Measurements from ENCODE around the gene CASP2.
A peak's percentile ranks its signal among the peaks of the same experiment; 100 is the strongest.

CASP2 gene

DNA sequence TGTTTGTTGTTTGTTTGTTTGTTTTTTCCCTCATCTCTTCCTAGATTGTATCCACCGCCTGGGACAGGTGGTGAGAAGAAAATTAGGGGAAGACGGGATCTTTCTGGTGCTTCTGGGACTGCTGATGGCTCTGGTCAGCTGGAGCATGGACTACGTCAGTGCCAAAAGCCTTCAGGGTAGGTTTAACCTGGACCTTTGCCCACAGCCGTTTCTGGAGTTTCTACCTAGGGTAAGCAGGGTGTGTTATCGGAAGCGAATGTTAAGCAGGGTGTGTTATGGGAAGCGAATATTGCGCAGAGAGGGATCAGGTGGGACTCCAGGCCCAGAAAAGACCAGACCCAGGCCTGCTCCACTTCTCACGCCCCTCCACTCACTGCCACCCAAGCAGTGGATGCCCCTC, 32.5 kb downstream of the CASP2 start:
- no peak for DNase-seq (ENCODE audit: low read depth)
- no peak overlapping the region for H3K4me3 ChIP-seq (ENCODE audit: low read length)
- TF ChIP-seq, protein P1, sequence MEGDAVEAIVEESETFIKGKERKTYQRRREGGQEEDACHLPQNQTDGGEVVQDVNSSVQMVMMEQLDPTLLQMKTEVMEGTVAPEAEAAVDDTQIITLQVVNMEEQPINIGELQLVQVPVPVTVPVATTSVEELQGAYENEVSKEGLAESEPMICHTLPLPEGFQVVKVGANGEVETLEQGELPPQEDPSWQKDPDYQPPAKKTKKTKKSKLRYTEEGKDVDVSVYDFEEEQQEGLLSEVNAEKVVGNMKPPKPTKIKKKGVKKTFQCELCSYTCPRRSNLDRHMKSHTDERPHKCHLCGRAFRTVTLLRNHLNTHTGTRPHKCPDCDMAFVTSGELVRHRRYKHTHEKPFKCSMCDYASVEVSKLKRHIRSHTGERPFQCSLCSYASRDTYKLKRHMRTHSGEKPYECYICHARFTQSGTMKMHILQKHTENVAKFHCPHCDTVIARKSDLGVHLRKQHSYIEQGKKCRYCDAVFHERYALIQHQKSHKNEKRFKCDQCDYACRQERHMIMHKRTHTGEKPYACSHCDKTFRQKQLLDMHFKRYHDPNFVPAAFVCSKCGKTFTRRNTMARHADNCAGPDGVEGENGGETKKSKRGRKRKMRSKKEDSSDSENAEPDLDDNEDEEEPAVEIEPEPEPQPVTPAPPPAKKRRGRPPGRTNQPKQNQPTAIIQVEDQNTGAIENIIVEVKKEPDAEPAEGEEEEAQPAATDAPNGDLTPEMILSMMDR (conservative IDR thresholded peaks at IDR 0.05; ENCODE audit: low read length) = no peak

DNA sequence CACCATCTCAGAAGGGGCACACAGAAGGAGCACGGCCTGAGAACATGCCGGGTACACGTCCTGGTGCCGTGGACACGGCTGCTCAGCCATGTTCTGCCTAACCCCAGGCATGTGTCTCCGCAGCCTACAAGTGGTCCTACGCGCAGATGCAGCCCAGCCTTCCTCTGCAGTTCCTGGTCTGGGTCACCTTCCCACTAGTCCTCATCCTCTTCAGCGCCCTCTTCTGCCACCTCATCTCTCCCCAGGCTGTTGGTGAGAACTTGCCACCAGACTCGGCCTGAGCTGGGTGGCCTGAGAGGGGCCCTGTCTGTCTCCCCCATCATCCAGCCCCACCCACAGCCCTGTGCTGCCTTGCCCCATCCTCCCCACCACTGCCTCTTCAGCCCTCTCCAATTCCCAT, 33.1 kb downstream of the CASP2 start:
- TF ChIP-seq, protein P1 (conservative IDR thresholded peaks at IDR 0.05; ENCODE audit: low read length) = no peak
- no peak overlapping the region for H3K4me3 ChIP-seq (ENCODE audit: low read length)
- DNase-seq (ENCODE audit: low read depth) = no peak

DNA sequence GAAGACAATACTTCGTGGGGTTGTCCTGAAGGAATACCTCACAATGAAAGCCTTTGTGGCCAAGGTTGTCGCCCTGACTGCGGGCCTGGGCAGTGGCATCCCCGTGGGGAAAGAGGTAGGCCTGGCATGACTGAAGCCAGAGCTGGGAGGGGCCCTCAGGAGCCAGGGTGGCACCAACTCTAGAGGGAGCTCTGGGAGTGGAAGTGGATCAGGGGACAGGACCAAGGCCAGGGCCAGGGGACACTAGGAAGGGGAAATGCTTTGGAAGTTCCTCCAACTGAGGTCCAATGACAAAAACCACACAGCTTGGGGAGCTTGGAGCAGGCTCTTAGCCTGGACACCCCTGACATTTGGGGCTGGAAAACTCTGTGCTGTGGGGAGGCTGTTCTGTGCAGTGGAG, 33.6 kb downstream of the CASP2 start:
- TF ChIP-seq, protein P1 (conservative IDR thresholded peaks at IDR 0.05; ENCODE audit: low read length) = 0 out of 2 replicates have a peak, but pooled peaks have one; percentile 20
- no peak for DNase-seq (ENCODE audit: low read depth)
- H3K4me3 ChIP-seq (ENCODE audit: low read length) = no peak overlapping the region

DNA sequence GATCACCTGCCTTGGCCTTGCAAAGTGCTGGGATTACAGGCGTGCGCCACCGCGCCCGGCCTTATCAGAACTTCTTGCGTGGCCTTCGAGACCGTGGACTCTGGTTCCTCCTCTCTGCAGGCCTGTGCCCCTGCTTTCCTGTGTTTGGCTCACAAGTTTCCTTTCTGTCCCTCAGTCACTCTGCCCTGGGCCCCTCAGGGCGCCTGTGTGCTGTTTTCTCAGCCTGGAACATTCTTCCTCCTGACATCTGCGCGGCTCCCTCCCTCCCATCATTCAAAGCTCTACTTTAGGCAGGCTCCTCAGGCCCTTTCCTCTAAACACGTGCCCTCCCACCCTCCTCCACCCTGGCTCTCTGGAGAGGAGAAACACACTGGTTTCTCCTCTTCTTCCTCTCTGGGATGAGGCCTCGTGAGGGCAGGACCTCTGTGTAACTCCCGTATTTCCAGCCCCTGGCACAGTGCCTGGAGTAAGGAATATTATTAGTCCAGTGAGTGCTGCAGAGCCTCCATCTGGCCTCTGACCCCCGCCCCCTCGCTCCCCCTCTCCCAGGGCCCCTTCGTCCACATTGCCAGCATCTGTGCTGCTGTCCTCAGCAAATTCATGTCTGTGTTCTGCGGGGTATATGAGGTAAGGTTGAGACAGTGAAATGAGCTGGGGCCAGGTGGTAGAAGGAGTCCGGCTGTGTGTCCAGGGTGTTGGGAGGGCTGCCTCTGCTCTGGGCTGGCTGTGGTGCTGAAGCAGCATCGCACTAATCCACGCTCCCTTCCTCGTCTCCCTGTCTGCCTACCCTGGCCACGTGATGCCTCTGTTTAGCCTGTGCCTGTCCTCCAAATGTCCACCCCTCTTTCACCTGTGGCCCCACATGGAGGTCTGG, 34.8 kb downstream of the CASP2 start:
- TF ChIP-seq, protein P1 (conservative IDR thresholded peaks at IDR 0.05; ENCODE audit: low read length) = no peak
- no peak for DNase-seq (ENCODE audit: low read depth)
- no peak overlapping the region for H3K4me3 ChIP-seq (ENCODE audit: low read length)

DNA sequence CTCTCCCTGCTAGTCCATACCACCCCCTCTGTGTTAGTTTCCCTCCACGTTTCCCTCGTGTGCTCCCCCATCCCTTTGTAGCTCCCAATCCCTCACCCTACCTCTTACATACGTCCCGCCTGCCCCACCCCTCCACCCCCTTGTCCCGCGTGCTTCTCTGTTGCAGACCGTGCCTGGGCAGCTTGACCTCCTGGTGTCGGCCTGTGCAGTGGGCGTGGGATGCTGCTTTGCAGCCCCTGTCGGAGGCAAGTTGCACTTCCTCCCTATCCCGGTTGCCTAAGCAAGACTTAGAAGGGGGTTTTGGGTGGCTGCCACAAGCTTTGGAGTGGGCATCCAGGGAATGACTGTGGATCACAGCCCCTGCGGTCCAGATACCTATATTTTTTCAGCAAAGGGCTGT, 35.5 kb downstream of the CASP2 start:
- TF ChIP-seq, protein P1 (conservative IDR thresholded peaks at IDR 0.05; ENCODE audit: low read length) = no peak
- H3K4me3 ChIP-seq (ENCODE audit: low read length) = no peak overlapping the region
- no peak for DNase-seq (ENCODE audit: low read depth)

DNA sequence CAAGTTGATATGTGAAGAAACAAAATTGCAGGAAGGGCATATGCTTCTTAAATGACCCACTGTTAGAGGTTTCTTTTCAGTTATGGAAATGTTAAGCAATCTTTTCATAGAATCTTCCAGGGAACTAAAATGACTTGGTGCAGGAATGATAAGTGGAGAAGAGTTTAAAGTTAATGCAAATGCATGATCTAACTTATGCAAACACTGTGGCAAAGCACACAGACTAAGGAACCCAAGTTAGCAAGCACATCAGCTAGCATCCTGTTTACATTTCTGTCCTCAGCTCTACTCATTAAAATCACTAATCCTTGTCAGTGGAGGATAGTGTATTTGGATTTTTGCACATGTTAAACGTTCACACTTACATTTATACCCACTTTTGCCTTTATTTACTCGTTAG, 37.1 kb downstream of the CASP2 start:
- DNase-seq (ENCODE audit: low read depth) = no peak
- TF ChIP-seq, protein P1 (conservative IDR thresholded peaks at IDR 0.05; ENCODE audit: low read length) = no peak
- H3K4me3 ChIP-seq (ENCODE audit: low read length) = no peak overlapping the region

DNA sequence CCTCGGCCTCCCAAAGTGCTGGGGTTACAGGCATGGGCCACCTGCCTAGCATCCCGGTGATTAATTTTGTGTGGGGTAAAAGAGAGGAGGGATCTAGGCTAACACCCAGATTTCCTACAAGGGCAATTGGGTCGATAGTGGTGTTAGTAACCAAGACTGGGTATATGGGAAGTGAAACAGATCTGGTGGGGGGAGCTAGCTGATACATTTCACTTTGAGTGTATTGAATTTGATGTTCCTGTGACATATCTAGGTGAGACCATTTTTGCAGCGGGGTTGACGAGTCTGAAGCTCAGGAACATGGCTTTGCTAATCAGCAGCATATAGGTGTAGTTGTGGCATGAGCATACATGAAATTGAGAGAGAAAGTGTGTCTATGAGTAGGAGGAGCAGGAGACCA, 39.8 kb downstream of the CASP2 start:
- no peak for DNase-seq (ENCODE audit: low read depth)
- TF ChIP-seq, protein P1 (conservative IDR thresholded peaks at IDR 0.05; ENCODE audit: low read length) = no peak
- H3K4me3 ChIP-seq (ENCODE audit: low read length) = no peak overlapping the region

All from AG10803 (cell line).